ENCODE results near the gene CCBE1. TPM values are rescaled to one million over a fixed set of nuclear protein-coding genes. Genes with fewer than 3 reads are reported as not detected.

CCBE1 gene
- total and polyA plus RNA-seq, 2 donors (not counting 1 experiment from before 2014, with no cell fraction given) = 122 TPM

DNA sequence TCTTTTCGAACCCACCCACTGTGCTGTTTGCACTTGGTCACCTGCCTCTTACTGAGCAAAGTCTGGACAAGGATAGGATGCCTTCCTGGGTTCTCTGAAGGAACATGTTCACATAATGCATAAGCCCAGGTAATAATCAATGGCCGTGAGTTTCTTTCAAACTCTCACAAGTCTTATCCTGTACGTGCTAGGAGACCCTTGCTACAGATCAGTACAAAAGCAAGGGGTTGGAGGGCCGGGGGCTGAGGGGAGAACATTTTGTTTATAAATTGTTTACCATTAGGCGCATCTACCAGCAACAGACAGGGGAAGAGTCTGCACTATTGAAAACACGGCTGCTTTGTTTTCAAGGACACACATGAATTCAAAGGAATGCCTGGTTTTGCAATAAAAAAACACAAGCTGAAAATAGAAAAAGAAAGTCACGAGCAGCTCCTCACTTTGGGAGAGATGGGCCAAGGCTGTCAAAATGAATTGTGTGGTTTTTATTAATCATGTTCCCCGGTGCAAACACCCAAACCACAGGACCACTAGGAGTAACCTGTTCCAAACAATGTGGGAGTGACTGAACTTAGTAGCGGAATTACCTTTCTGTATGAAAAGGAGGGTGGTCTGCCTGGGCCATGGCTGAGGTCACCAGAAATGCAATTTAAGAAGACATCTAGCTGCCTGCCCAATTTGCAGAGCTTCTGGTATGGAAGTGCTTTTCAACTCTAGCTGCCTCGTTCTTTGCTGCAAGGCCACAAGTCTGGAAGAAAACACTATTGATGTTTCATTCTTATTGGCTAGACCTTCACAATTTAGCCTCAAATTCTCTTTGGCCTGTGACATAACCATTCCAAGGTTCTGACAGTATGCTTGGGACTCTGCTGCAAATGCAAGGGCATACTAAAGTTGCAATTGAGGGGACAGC lies 73.5 kb downstream of the CCBE1 start:
- Histone ChIP-seq H3K27me3 (ENCODE audit: control insufficient read depth, insufficient read depth, low read length) (no peaks in the 10 kb centered on the region), H3K9me3 (ENCODE audit: control insufficient read depth, insufficient read depth, low read depth, low read length) (no peaks in the 10 kb centered on the region), H3K4me3 (replicated peaks in 1 of 4; ENCODE audit: control extremely low read depth in 1 of 4, insufficient read depth in 1 of 4, low read depth in 3 of 4, low read length in 4 of 4) (peak overlapping the region in 1 of 4 experiments; percentile 1), H3K27ac (ENCODE audit: insufficient read depth, low read length) (peak overlapping the region; percentile 43), H3K4me1 (ENCODE audit: control insufficient read depth, extremely low read depth, insufficient read depth, low read length) (peaks cover 28% of the 10 kb centered on the region), H3K4me2 (ENCODE audit: extremely low read depth, insufficient read depth, low read length) (peak overlapping the region; percentile 53), H3K79me2 (ENCODE audit: control insufficient read depth, insufficient read depth, low read length) (peaks cover 66% of the 10 kb centered on the region), H3K9ac (ENCODE audit: insufficient read depth, low read length) (peak overlapping the region; percentile 9), H4K20me1 (ENCODE audit: control insufficient read depth, extremely low read depth, insufficient read depth, low read length) (no peaks in the 10 kb centered on the region), H2AFZ (ENCODE audit: low read length) (no peak overlapping the region), H3K36me3 (ENCODE audit: control insufficient read depth, insufficient read depth, low read length) (no peaks in the 10 kb centered on the region)
- TF ChIP-seq, protein P1, sequence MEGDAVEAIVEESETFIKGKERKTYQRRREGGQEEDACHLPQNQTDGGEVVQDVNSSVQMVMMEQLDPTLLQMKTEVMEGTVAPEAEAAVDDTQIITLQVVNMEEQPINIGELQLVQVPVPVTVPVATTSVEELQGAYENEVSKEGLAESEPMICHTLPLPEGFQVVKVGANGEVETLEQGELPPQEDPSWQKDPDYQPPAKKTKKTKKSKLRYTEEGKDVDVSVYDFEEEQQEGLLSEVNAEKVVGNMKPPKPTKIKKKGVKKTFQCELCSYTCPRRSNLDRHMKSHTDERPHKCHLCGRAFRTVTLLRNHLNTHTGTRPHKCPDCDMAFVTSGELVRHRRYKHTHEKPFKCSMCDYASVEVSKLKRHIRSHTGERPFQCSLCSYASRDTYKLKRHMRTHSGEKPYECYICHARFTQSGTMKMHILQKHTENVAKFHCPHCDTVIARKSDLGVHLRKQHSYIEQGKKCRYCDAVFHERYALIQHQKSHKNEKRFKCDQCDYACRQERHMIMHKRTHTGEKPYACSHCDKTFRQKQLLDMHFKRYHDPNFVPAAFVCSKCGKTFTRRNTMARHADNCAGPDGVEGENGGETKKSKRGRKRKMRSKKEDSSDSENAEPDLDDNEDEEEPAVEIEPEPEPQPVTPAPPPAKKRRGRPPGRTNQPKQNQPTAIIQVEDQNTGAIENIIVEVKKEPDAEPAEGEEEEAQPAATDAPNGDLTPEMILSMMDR (conservative IDR thresholded peaks at IDR 0.05 in 1 of 2, IDR thresholded peaks at IDR 0.05 in 1 of 2; ENCODE audit: low read depth in 1 of 2, low read length in 2 of 2) = no peak
- no peak for TF ChIP-seq EZH2 (IDR thresholded peaks at IDR 0.05; ENCODE audit: low read length, missing control alignments)
- peak; percentile 73 to 82 for DNase-seq (ENCODE audit: low read depth in 2 of 2)

DNA sequence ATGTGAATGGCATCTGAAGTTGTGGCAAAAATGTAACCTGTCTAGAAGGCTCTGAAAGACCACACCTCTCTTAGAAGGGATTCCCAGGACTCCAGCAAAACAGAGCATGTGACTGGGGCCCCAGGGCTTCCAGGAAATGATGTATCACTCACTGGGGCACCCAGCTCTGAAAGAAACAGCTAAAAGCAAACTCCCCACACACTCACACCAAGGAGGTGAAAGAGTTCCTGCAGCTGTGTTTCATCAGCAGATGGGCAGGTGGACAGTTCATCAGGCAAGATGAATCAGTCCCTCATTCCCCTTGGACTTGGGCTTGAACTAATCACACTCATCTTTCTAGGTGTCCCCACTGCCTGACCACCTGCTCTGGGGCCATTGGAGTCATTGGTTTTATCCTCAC lies 76.2 kb downstream of the CCBE1 start:
- Histone ChIP-seq H3K4me3 (replicated peaks in 1 of 4; ENCODE audit: control extremely low read depth in 1 of 4, insufficient read depth in 1 of 4, low read depth in 3 of 4, low read length in 4 of 4) (no peak overlapping the region), H3K27me3 (ENCODE audit: control insufficient read depth, insufficient read depth, low read length) (no peaks in the 10 kb centered on the region), H3K79me2 (ENCODE audit: control insufficient read depth, insufficient read depth, low read length) (peaks cover 69% of the 10 kb centered on the region), H3K9me3 (ENCODE audit: control insufficient read depth, insufficient read depth, low read depth, low read length) (no peaks in the 10 kb centered on the region), H3K27ac (ENCODE audit: insufficient read depth, low read length) (no peak overlapping the region), H2AFZ (ENCODE audit: low read length) (no peak overlapping the region), H3K4me2 (ENCODE audit: extremely low read depth, insufficient read depth, low read length) (no peak overlapping the region), H3K36me3 (ENCODE audit: control insufficient read depth, insufficient read depth, low read length) (no peaks in the 10 kb centered on the region), H4K20me1 (ENCODE audit: control insufficient read depth, extremely low read depth, insufficient read depth, low read length) (no peaks in the 10 kb centered on the region), H3K9ac (ENCODE audit: insufficient read depth, low read length) (no peak overlapping the region), H3K4me1 (ENCODE audit: control insufficient read depth, extremely low read depth, insufficient read depth, low read length) (peaks cover 32% of the 10 kb centered on the region)
- DNase-seq (ENCODE audit: low read depth in 2 of 2) = no peak
- TF ChIP-seq, protein P1 (conservative IDR thresholded peaks at IDR 0.05 in 1 of 2, IDR thresholded peaks at IDR 0.05 in 1 of 2; ENCODE audit: low read depth in 1 of 2, low read length in 2 of 2) = no peak
- no peak for TF ChIP-seq EZH2 (IDR thresholded peaks at IDR 0.05; ENCODE audit: low read length, missing control alignments)

DNA sequence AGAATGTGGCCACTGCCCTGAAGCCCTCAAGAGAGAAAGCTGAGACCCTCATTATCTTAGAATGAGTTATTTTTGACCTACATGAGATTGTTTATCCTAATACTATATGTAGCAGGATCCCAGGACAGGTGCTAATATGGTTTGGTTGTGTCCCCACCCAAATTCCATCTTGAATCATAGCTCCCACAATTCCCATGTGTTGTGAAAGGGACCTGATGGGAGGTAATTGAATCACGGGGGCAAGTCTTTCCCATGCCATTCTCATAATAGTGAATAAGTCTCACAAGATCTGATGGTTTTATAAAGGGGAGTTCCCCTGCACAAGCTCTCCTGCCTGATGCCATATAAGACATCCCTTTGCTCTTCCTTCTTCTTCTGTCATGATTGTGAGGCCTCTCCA lies 76.8 kb downstream of the CCBE1 start:
- no peaks in the 10 kb centered on the region for H4K20me1 ChIP-seq (ENCODE audit: control insufficient read depth, extremely low read depth, insufficient read depth, low read length)
- no peak overlapping the region for H3K27ac ChIP-seq (ENCODE audit: insufficient read depth, low read length)
- H3K4me3 ChIP-seq (replicated peaks in 1 of 4; ENCODE audit: control extremely low read depth in 1 of 4, insufficient read depth in 1 of 4, low read depth in 3 of 4, low read length in 4 of 4) = no peak overlapping the region
- peaks cover 72% of the 10 kb centered on the region for H3K79me2 ChIP-seq (ENCODE audit: control insufficient read depth, insufficient read depth, low read length)
- no peak overlapping the region for H3K9ac ChIP-seq (ENCODE audit: insufficient read depth, low read length)
- H3K36me3 ChIP-seq (ENCODE audit: control insufficient read depth, insufficient read depth, low read length) = no peaks in the 10 kb centered on the region
- TF ChIP-seq, protein P1 (conservative IDR thresholded peaks at IDR 0.05 in 1 of 2, IDR thresholded peaks at IDR 0.05 in 1 of 2; ENCODE audit: low read depth in 1 of 2, low read length in 2 of 2) = no peak
- no peak for TF ChIP-seq EZH2 (IDR thresholded peaks at IDR 0.05; ENCODE audit: low read length, missing control alignments)
- no peaks in the 10 kb centered on the region for H3K27me3 ChIP-seq (ENCODE audit: control insufficient read depth, insufficient read depth, low read length)
- H3K9me3 ChIP-seq (ENCODE audit: control insufficient read depth, insufficient read depth, low read depth, low read length) = no peaks in the 10 kb centered on the region
- no peak overlapping the region for H3K4me2 ChIP-seq (ENCODE audit: extremely low read depth, insufficient read depth, low read length)
- H3K4me1 ChIP-seq (ENCODE audit: control insufficient read depth, extremely low read depth, insufficient read depth, low read length) = peaks cover 32% of the 10 kb centered on the region
- no peak for DNase-seq (ENCODE audit: low read depth in 2 of 2)
- no peak overlapping the region for H2AFZ ChIP-seq (ENCODE audit: low read length)
